Left renal cortex interstitium (tissue), 4 donors: ENCODE data around the gene MSTO1. TPM values are rescaled to one million over a fixed set of nuclear protein-coding genes. Genes with fewer than 3 reads are reported as not detected.
"Not testable (repeated sequence)": the region's sequence is repeated elsewhere in the genome, so short reads cannot be mapped to it uniquely, and the experiment has no call there.

Source experiments
- DNase-seq, 4 donors: peaks; one replicate each; pipeline ENCODE4 v3.0.0-alpha.2; 2013; ENCODE audit warnings: low read depth in 4 of 4, low spot score in 2 of 4, missing footprints in 1 of 4
- polyA plus RNA-seq, 4 donors: library from polyadenylated mRNA; unstranded; fragments of 120-200 nt; gene quantifications; one replicate each; pipeline ENCODE4 v1.2.1, GENCODE V29; 2013; ENCODE audit not compliant: insufficient read length in 4 of 4

Gene MSTO1
- 10 to 100 TPM; 47.4 to 75.5 (median 61.5) TPM for polyA plus RNA-seq

DNA sequence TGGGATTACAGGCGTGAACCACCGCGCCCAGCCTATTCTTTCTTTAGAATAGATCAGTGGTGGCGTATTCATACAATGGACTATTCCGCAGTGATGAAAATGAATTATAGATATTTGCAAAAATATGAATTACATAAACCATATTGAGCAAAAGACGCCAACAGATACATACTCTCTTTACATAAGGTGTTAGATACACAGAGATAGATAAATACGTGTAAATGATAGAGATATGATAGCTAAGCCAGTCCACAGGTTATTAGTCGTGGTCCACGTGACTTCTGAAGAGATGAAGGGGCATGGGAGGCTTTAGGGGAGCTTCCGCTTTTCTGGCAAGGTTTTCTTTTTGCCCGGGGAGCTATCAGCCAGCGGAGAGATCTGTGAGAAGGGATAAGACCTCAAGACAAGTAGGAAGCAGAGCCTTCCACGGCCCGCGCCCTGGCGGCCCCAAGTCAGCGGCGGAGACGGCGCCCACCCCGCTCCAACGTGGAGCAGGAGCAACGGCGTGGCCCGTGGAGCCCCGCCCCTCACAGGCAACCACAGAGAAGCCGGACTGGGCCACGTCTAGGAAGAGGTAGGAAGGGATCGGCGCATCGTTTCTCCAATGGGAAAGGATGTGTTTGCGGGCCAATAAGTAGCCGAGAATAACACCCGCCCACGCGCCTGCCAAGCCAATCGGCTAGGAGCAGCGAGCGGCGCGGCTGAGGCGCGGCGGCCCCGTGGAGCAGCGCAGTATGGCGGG is at the start of gene MSTO1:
MSTO1 (plus strand) TSS at position 704 of the 742 bp plus-strand sequence; CDS start at position 735, 31 bp downstream.
- DNase-seq, result peak; percentile 62 to 88 (median 84)

DNA sequence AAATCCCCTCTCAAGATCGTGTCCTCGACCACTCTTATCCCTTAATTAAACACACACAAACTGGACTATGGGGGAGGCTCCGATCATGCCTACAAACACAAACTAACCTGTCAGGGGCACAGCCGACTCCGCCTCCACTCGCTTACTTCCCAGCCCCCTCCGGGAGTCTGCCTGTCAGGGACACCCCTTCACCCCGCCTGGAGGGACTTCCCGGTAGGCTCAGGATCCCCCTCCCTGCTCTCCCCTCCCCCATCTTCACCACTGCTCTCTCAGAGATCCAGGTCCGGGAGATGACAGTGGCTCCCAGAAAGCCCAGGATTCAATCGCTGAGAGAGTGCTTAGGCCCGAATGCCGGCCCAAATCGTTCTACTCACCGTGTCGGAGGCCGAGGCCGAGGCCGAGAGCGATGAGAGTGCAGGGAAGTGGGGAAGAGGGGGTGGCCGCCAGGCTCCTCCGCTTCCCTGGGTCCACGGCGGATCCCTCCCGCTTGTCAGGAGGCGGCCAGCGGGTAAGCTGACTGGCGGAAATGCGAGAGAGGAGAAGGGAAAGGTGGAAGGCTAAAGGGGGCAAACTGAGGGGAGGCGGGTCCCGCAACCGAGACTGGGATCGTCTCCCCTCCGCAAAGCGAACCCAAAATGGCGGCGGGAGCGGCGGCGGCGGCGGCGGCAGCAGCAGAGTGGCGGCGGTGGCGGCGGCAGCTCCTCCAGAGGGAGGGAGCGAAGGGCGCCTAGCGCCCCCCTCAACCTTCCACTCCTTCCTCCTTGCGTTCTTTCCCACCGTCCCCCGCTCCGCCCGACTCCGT is 48.0 kb upstream of the MSTO1 start:
- peak in 3 of 4 donors; percentile 28 to 34 (median 31) for DNase-seq

DNA sequence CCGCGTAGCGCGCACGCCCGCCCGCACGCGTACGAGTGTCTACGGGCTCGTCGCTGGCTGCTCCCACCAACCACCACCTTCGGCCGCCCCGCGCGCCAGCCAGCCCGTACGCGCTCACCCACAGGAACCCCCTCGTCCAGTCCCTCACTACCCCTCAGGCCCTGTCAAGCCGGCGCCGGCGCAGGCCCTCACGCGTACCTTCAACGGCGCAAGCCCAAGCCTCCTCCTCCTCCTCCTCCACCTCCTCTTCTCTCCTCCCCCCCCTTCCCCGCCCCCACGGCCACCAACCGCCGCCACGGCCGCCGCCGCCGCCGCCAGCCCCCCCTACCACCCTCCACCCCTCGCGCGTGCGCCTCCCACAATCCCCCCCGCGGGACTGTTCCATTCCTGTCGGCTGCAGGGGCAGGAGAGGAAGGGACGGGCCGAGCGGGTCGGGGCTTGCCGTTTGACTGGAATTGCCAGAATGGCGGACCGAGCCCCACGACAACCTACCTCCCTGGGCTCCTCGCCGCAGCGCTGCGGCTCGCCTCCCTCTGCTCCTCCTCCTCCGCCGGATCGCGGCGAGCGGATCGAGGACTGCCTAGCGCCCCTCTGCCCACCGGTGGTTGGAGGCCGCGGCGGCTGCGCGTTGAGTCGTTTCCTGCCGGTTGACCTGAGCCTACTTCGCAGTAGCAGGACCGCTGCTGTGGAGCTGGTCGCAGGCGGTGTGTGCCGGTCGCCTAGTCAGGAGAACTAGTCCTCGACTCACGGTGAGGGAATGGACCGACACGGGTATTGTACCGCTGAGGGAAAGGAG is 47.2 kb upstream of the MSTO1 start, which contains the start of gene ASH1L:
ASH1L (minus strand) TSS at position 223 of the 796 bp plus-strand sequence. CDS start 41,284 bp downstream, outside the sequence.
- peak; percentile 90 to 96 (median 92) for DNase-seq

DNA sequence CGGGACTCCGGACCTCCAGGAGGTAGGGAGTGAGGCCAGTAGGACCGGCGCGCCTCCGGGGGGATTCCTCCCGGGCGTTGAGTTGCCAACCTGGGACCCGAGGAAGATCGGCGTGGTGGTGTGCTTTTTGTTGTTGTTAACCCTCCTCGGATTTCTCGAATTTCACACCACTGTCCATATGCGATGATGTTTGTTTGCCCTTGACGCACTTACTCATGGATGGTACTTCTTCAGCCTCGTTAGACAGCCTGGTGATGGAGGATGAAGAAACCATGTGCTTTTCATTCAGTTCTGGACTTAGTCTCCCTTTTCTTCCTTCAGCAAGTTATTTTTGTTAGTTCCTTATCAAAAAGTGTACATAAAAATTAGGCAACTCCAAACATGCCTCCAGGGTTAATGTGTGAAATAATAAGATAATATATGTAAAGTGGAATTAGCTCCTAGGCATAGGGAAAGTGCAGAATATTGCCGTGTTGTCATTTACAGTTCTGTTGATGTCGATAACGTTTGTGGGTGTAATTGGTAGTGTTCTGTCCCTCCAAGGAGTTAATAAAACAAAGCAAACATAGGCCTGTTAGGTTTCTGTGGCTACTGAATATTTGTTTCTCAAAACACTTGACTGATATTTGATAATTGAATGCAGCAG is 46.5 kb upstream of the MSTO1 start:
- peak in 1 of 4 donors; percentile 9 for DNase-seq

DNA sequence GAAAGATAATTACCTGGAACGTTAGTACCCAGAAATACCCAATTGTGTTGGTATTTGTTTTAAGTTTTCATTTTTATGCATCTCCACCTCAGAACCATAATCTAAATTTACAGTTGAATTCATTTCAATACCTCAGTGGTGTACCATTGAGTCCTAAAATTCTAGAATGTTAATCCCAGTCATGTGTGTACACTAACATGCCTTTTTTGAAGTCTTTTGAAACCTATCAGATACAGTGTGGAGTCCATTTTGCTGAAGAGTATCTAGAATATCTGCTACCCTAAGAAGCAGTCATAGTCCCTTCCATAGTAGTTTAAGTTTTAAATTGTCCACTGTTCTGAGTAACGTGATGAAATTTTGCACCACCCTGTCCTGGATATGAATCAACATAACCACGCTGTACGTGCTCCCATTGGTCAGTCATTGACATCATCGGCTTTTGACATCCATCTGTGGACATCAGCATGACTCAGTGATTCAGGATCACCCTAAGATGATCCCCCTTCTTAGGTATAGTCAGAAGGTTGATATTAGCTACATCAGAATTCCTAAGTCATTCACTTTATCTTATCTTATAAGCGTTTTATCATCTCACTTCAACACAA is 39.9 kb upstream of the MSTO1 start:
- no peak for DNase-seq

DNA sequence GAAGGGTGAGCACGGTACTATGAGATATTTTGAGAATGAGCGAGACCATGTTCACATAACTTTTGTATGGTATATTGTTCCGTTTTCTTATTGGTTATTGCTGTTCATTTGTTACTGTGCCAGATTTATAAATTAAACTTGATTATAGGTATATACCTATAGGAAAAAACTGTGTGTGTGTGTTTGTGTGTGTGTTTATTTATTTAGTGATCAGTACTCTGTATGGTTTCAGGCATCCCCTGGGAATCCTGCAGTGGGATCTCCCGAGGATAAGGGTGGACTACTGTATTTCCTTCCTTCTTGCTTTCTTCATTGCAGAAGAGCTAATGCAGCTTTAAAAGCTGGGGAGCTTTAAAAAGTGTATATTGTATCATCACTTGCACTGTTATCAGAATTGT is 39.4 kb upstream of the MSTO1 start:
- DNase-seq, result no peak

DNA sequence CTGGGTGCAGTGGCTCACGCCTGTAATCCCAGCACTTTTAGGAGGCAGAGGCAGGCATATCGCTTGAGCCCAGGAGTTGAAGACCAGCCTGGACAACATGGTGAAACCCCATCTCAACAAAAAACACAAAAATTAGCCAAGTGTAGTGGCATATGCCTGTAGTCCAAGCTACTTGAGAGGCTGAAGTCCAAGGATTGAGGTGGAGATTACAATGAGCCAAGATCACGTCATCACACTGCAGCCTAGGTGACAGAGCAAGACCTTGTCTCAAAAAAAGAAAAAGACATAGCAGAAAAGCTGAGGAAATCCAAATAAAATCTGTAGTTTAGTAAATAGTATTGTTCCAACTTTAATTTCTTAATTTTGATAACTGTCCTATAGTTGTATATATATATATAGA is 35.9 kb upstream of the MSTO1 start:
- no peak for DNase-seq

DNA sequence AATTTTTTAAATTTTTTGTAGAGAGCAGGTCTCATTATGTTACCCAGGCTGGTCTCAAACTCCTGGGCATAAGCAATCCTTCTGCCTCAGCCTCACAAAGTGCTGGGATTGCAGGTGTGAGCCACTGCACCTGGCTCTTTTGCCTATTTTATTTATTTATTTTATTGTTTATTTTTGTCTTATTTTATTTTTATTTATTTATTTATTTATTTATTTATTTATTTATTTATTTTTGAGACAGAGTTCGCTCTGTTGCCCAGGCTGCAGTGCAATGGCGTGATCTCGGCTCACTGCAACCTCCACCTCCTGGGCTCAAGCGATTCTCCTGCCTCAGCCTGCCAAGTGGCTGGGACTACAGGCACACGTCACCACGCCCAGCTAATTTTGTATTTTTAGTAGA is 34.4 kb upstream of the MSTO1 start:
- DNase-seq, result not testable (repeated sequence)

DNA sequence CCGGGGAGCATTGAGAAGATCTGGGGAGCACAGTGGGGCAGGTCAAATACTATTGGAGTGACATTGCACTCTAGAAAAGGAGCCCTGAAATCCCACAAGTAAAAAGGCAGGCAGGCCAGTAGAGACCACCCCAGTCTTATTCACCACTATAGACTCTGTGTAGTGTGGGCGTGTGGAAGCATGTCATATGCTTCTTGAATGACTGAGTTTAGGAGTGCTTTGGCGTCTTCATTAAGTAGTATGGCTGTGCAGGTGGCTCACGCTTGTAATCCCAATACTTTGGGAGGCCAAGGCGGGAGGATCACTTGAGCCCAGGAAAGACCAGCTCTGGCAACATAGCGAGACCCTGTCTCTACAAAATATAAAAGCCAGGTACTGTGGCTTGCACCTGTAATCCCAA is 26.2 kb upstream of the MSTO1 start:
- DNase-seq, result not testable (repeated sequence)

DNA sequence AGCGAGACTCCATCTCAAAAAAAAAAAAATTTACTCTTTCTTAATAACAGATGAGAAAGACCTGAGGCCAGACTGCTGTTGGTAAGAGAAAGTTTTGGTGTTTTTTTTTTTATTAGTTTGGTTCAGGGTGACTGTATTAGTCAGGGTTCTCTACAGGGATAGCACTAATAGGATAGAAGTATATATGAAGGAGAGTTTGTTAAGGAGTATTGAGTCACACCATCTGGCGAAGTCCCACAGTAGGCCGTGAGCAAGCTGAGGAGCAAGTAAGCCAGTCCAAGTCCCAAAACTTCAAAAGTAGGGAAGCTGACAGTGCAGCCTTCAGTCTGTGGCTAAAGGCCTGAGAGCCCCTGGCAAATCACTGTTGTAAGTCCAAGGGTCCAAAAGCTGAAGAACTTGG is 20.7 kb upstream of the MSTO1 start:
- not testable (repeated sequence) for DNase-seq

DNA sequence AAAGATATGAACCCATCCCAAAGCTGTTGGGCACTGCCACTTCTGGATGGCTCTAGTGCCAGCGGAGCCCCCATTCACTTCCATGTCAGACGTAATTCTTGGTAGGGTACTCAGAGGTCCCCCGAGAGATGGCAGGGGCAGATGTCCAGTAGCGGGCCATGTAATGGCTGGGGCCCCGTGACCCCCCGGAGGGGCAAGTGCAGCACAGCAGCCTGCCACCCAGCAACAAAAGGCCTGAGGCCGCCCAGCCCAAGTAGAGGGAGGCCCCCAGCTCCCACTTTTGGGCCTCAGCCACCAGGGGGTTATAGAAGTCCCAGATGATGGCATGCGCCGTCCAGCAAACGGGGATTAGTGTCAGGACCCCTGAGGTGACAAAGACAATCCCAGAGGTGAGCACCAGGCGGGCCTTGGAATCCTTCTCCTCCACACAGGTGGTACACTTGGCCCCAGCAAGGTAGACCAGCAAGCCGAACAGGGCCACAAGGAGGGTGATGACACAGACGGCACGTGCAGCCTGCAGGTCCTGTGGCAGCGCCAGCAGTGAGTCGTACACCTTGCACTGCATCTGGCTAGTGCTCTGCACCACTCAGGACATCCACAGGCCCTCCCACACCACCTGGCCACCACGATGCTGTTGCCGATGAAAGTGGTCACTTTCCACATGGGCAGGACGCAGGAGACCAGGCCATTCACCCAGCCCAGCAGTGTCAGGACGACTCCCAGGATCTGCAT is 19.3 kb upstream of the MSTO1 start:
- not testable (repeated sequence) for DNase-seq

DNA sequence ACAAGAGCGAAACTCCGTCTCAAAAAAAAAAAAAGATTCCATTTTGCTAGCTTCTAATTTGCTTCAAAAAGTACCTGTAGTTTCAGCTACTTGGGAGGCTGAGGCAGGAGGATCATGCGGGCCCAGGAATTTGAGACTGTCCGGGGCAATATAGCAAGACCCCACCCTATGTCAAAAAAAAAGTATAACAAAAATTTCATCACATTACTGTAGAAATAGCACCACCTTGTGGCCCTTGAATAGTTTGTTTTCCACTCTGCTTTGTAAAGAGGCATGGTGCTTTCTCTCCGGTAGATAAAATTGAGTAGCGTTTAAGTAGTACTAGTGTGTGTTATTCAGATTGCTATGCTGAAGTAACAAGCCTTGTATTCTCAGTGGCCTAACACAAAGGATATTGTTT is 18.2 kb upstream of the MSTO1 start:
- peak in 1 of 4 donors; percentile 21 for DNase-seq

DNA sequence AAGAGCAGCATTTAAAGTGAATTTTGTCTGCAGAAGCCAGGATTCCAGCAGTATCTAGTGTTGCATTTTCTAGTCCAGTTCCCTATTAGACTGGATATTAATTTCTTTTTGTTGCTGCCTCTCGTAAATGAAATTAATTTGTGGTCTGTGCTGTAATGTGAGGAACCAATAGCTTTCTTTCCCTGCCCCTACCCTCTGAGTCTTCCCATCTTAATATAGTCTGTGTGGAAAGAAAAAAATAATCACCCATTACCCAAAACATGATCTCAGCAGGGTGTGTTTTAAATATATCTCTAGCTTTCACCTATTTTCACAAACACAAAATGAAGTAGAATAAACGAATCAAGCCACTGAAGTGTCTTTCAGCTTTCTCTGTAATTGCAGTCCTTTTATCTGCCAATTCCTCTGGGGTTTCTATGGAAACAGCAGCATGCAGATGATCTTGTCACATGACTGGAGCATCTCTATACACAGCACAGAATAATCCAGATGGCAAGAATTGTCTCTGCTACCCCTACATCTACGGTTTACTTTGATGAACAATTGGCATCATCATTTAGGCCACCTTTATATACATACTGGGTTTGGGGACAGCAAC is 14.0 kb upstream of the MSTO1 start:
- not testable (repeated sequence) for DNase-seq

DNA sequence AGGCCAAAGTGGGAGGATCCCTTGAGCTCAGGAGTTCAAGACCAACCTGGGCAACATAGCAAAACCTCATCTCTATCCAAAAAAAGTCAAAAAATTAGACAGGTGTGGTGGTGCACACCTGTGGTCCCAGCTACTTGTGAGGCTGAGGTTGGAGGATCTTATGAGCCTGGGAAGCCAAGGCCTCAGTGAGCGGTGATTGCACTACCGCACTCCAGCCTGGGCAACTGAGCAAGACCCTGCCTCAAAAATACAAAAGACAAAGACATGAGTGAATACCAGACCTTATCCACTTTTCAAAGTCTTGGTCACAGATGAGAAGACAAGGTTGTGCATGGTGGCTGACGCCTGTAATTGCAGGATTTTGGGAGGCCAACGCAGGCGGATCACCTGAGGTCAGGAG is 13.2 kb upstream of the MSTO1 start:
- DNase-seq, result no peak

DNA sequence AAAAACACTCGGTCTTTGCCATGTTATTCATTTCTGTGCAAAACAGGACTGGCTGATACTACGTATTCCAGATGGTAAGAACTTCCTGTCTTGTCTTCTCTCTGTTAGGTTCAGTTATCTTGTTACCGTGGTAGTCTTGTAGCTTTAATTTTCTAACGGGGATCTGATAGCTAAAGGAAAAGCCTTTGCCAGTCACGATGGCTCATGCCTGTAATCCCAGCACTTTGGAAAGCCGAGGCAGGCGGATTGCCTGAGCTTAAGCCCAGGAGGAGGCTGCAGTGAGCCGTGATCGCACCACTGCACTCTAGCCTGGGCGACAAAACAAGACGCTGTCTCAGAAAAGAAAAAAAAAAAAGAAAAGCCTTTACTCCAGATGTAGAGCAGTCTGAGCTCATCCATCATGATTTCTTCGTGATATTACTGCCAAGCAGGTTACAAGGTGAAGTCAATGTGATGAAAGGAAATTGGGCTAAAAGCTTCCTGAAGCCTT is 11.1 kb upstream of the MSTO1 start:
- DNase-seq, result peak in 1 of 4 donors; percentile 6

DNA sequence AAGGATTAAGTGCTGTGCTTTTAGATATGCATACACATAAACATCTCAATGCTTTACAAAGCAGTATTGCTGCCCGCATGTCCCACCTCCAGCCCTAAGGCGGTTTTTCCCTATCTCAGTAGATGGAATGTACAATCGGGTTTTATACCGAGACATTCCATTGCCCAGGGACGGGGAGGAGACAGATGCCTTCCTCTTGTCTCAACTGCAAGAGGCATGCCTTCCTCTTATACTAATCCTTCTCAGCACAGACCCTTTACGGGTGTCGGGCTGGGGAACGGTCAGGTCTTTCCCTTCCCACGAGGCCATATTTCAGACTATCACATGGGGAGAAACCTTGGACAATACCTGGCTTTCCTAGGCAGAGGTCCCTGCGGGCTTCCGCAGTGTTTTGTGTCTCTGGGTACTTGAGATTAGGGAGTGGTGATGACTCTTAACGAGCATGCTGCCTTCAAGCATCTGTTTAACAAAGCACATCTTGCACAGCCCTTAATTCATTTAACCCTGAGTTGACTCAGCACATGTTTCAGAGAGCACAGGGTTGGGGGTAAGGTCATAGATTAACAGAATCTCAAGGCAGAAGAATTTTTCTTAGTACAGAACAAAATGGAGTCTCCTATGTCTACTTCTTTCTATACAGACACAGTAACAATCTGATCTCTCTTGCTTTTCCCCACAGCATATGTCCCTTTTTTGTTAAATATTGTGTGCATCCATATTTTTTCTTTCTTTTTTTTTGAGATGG is 10.0 kb upstream of the MSTO1 start:
- not testable (repeated sequence) for DNase-seq

DNA sequence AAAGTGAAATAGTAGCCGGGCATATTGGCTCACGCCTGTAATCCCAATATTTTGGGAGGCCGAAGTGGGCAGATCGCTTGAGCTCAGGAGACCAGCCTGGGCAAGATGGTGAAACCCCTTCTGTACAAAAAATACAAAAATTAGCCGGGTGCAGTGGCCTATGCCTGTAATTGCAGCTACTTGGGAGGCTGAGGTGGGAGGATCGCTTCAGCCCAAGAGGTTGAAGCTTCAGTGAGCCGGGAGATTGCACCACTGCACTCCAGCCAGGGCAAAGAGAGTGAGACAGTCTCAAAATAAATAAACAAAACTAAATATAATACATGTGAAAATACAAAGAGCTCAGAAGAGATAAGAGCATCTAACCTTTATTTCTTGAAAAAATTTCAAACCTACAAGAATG is 2.3 kb upstream of the MSTO1 start:
- no peak for DNase-seq

DNA sequence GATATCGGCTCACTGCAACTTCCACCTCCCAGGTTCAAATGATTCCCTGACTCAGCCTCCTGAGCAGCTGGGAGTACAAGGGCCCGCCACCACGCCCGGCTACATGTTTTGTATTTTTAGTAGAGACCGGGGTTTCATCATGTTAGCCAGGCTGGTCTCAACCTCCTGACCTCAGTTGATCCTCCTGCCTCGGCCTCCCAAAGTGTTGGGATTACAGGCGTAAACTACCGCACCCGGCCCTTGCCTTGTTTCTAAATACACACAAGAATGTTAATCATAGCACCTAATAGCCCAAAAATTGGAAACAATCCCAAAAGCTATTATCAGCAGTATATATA is 1.2 kb upstream of the MSTO1 start:
- no peak for DNase-seq
